ENCODE measurements around the gene RALGDS. TPM values are rescaled to one million over a fixed set of nuclear protein-coding genes. Genes with fewer than 3 reads are reported as not detected.

Gene RALGDS
- total and polyA plus RNA-seq, 2 of the 4 experiments (the other 2 are of a cell fraction), result 13.1 to 36.9 TPM

GRCh38 chr9:133098871-133099270 lies 22.2 kb downstream of the RALGDS start:
- H2AK5ac ChIP-seq (ENCODE audit: low read depth, low read length), result no peak overlapping the region
- no peak for TF ChIP-seq MXI1 (IDR thresholded peaks at IDR 0.05; ENCODE audit: borderline replicate concordance, low read depth, low read length)
- TF ChIP-seq CTCF (conservative IDR thresholded peaks at IDR 0.05; ENCODE audit: low read depth, low read length), result no peak
- no peak for TF ChIP-seq POLR2A (IDR thresholded peaks at IDR 0.05; ENCODE audit: low read depth, low read length)
- no peak for TF ChIP-seq NFE2L2 (IDR thresholded peaks at IDR 0.05; ENCODE audit: low read depth, low read length)
- no peak for TF ChIP-seq MAZ (IDR thresholded peaks at IDR 0.05; ENCODE audit: borderline replicate concordance, low read depth, low read length)
- TF ChIP-seq MAFK (IDR thresholded peaks at IDR 0.05; ENCODE audit: low read depth, low read length), result no peak
- TF ChIP-seq BHLHE40 (IDR thresholded peaks at IDR 0.05; ENCODE audit: low read depth, low read length), result no peak
- no peak for TF ChIP-seq RCOR1 (IDR thresholded peaks at IDR 0.05; ENCODE audit: insufficient replicate concordance, low read length)
- no peak for TF ChIP-seq USF2 (IDR thresholded peaks at IDR 0.05; ENCODE audit: low read depth, low read length)
- no peak for TF ChIP-seq FOS (IDR thresholded peaks at IDR 0.05; ENCODE audit: low read depth, low read length)
- no peak for TF ChIP-seq RFX5 (IDR thresholded peaks at IDR 0.05; ENCODE audit: low read depth, low read length)
- TF ChIP-seq CHD1 (IDR thresholded peaks at IDR 0.05; ENCODE audit: low read depth, low read length), result no peak
- H3K9me3 ChIP-seq (ENCODE audit: control insufficient read depth, insufficient read depth, low read length), result peaks cover 5% of the 10 kb centered on the region; the same call in 1 of the 2 replicates
- no peak overlapping the region for H3K4ac ChIP-seq (ENCODE audit: low read depth, low read length)
- in situ Hi-C loops (cut with MboI; ENCODE audit: low sequenced_read_pairs), result no loop called here
- H3K9me1 ChIP-seq (ENCODE audit: insufficient read depth, low read length), result no peaks in the 10 kb centered on the region
- intact Hi-C loops (cut with micrococcal nuclease), result no loop called here
- CTCF ChIA-PET, result no interaction called here
- H3K27me3 ChIP-seq (ENCODE audit: control insufficient read depth, insufficient read depth, low read length), result no peaks in the 10 kb centered on the region
- peaks cover 7% of the 10 kb centered on the region; the same call in 1 of the 2 replicates for H4K20me1 ChIP-seq (ENCODE audit: insufficient read depth, low read length)
- DNase-seq (no peak), ATAC-seq (ENCODE audit: low read depth) (no peak)
- no peaks in the 10 kb centered on the region for H3K4me1 ChIP-seq (ENCODE audit: control insufficient read depth, insufficient read depth, low read length)
- no peak overlapping the region for H3K4me2 ChIP-seq (ENCODE audit: low read depth, low read length)
- no peak overlapping the region for H3K4me3 ChIP-seq (ENCODE audit: insufficient read depth, low read depth, low read length)
- H3K36me3 ChIP-seq (ENCODE audit: control insufficient read depth, insufficient read depth, low read length), result peaks cover 47% of the 10 kb centered on the region
- H3K18ac ChIP-seq (ENCODE audit: low read depth, low read length), result no peak overlapping the region
- dilution Hi-C loops (cut with HindIII; ENCODE audit: low sequenced_read_pairs, unreplicated experiment), result no loop called here
- H4K5ac ChIP-seq (ENCODE audit: low read depth, low read length), result no peak overlapping the region
- H4K8ac ChIP-seq (ENCODE audit: low read depth in 2 of 2, low read length in 2 of 2), result no peak overlapping the region
- no peak overlapping the region for H3K56ac ChIP-seq (ENCODE audit: extremely low read depth, insufficient read depth, low read length)
- no peak overlapping the region for H3K9ac ChIP-seq (ENCODE audit: low read depth, low read length)
- H3K14ac ChIP-seq (replicated peaks; ENCODE audit: low read depth, low read length), result no peak overlapping the region
- no peak overlapping the region for H2BK15ac ChIP-seq (ENCODE audit: low read depth, low read length)
- H2BK20ac ChIP-seq (ENCODE audit: low read depth, low read length), result no peak overlapping the region
- POLR2A ChIA-PET (ENCODE audit: unreplicated experiment), result no interaction called here
- H2AFZ ChIP-seq (replicated peaks; ENCODE audit: low read length, poor library complexity), result no peak overlapping the region
- BruUV-seq (replicated peaks), result no TSS peak
- no peak overlapping the region for H2AK9ac ChIP-seq (replicated peaks; ENCODE audit: low read depth, low read length, poor library complexity)
- no peak overlapping the region for H4K91ac ChIP-seq (ENCODE audit: insufficient read depth, low read depth, low read length)
- H2BK120ac ChIP-seq (ENCODE audit: low read depth, low read length), result no peak overlapping the region
- 94% methylated on average over 3 of the region's 5 CpGs; no CpG with 5 or more reads in 1 of the 2 experiments for WGBS, 2 experiments (ENCODE audit: extremely low coverage in 2 of 2, insufficient read length in 1 of 2)
- no peaks in the 10 kb centered on the region; a peak in 1 of 4 replicates for H3K79me1 ChIP-seq (ENCODE audit: low read depth in 1 of 2, low read length in 2 of 2)
- H3K23ac ChIP-seq (ENCODE audit: low read depth, low read length), result no peak overlapping the region
- no peak overlapping the region for H3K27ac ChIP-seq (ENCODE audit: insufficient read depth, low read length)
- no peak overlapping the region for H2BK5ac ChIP-seq (ENCODE audit: low read depth, low read length, poor library complexity, severe bottlenecking)

Measured in IMR-90 (cell line).